Activated naive CD4-positive, alpha-beta T cell treated with anti-CD3 and anti-CD28 coated beads, Interleukin-2, amount 50 U/mL, for 24 hours (primary cell): ENCODE results near the gene LARP1.

Experiments
- H3K27ac Mint-ChIP-seq: one replicate; pipeline ENCODE4 v1.8.0; 2021; ENCODE audit warnings: mild to moderate bottlenecking, mixed read lengths
- H3K27me3 Mint-ChIP-seq: one replicate; pipeline ENCODE4 v1.8.0; 2021; ENCODE audit warnings: mixed read lengths
- H3K36me3 Mint-ChIP-seq: one replicate; pipeline ENCODE4 v1.8.0; 2021; ENCODE audit warnings: mixed read lengths
- H3K4me1 Mint-ChIP-seq: one replicate; pipeline ENCODE4 v1.8.0; 2021; ENCODE audit warnings: mixed read lengths
- H3K4me3 Mint-ChIP-seq: one replicate; pipeline ENCODE4 v1.8.0; 2021; ENCODE audit warnings: mild to moderate bottlenecking, mixed read lengths
- H3K9me3 Mint-ChIP-seq: one replicate; pipeline ENCODE4 v1.8.0; 2021; ENCODE audit warnings: mixed read lengths

Gene LARP1

DNA sequence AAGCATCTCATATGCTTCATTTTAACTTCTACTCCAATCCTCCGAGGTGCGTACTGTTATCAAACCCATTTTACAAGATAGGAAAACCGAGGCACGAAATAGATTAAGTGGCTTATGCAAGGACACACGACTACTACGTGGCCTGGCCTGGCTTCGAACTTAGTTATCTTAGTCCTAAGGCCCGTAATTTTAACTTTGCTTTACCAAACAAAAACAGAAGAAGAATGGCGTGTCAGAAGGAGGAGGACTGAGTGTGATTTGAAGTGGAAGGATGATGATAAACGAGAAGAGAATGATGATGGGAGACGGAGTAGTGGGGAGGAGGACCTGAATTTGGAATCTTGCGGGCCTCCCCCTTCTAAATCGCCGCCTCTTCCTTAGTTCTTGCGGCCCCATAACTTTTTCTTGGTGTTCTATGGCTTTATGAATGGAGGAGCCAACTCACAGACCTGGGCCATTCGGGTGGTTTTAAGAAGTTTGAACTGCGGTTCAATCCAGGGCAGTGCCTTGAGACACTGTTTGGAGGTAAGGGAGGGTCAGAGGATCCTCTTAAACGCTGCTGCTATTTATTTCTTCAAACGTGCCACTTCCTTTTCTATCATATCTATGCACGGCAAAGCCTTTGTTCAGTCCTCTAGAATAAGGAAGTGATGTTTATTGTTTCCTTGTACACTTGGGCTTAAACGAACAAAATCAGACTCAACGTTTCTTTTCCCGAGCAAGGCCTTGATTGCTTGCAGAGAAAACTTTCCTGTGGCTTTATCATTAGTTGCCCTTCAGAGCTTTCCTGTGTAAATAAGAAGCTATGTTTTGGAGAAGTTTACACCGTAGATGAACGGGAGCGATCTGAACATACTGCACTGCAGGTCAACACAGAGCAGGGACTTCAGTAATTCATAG is 104.0 kb downstream of the LARP1 start:
- Mint-ChIP-seq H3K36me3 (no peaks in the 10 kb centered on the region), H3K9me3 (no peaks in the 10 kb centered on the region), H3K4me1 (peaks cover 49% of the 10 kb centered on the region), H3K4me3 (peak overlapping the region; percentile 93), H3K27ac (peak overlapping the region; percentile 98), H3K27me3 (no peaks in the 10 kb centered on the region)

DNA sequence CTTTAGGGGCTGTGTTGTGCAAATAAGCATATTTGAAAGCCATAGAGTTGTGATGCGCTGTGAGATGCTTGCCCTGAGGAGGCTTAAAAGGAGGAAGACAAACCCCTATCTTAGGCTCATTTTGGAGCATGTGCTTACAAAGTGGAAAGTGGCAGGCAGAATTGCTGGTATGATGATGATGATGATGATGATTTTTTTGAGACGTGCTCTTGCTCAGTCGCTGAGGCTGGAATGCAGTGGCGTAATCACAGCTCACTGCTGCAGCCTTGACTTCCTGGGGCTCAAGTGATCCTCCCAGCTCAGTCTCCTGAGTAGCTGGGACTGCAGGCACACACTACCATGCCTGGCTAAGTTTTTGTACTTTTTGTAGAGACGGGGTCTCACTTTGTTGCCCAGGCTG is 104.9 kb downstream of the LARP1 start:
- Mint-ChIP-seq H3K4me1 (peaks cover 54% of the 10 kb centered on the region), H3K27ac (peak overlapping the region; percentile 98)

DNA sequence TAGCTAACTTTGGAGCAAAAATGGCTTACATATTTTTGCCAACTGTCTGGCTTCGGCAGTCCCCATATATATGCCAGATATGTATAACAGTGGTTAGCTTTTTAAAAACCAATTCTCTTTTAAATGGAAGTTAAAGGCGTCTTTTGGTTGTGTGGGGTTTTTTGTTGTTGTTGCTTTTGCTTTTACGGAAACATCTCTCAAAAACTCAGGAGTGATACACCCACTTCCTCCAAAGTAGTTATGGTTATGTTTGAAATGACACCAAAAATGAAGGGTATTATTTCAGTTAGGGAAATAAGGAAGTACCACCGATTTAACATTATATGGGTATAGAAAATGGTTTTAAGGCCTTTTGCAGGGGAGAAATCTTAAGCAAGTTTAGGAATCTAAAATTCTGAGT is 105.6 kb downstream of the LARP1 start:
- H3K9me3 Mint-ChIP-seq, result no peaks in the 10 kb centered on the region
- H3K4me3 Mint-ChIP-seq, result peak overlapping the region; percentile 93
- H3K27ac Mint-ChIP-seq, result peak overlapping the region; percentile 66
- peaks cover 9% of the 10 kb centered on the region for H3K36me3 Mint-ChIP-seq
- peaks cover 61% of the 10 kb centered on the region for H3K4me1 Mint-ChIP-seq
- no peaks in the 10 kb centered on the region for H3K27me3 Mint-ChIP-seq

More for the DNA sequence above, 104.9 kb downstream of the LARP1 start:
- H3K4me3 Mint-ChIP-seq, result peak overlapping the region; percentile 93
- peaks cover 4% of the 10 kb centered on the region for H3K36me3 Mint-ChIP-seq
- H3K27me3 Mint-ChIP-seq, result no peaks in the 10 kb centered on the region
- no peaks in the 10 kb centered on the region for H3K9me3 Mint-ChIP-seq

DNA sequence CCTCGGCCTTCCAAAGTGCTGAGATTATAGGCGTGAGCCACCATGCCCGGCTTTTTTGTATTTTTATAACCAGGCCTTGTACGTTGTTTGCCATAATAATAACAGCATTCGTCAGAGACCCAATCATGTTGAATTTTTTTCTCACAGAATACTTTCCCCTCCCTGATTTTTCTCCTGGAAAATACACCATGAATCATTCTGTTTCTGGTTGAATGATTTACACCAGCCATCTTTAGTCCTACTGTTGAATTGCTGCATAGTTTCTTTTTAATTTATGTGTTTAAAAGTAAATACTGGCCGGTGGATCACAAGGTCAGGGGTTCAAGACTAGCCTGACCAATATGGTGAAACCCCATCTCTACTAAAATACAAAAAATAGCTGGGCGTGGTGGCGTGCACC is 106.8 kb downstream of the LARP1 start:
- peak overlapping the region; percentile 20 for H3K4me3 Mint-ChIP-seq
- no peaks in the 10 kb centered on the region for H3K9me3 Mint-ChIP-seq
- peaks cover 9% of the 10 kb centered on the region for H3K36me3 Mint-ChIP-seq
- no peaks in the 10 kb centered on the region for H3K27me3 Mint-ChIP-seq
- peak overlapping the region; percentile 10 for H3K27ac Mint-ChIP-seq
- H3K4me1 Mint-ChIP-seq, result peaks cover 64% of the 10 kb centered on the region

DNA sequence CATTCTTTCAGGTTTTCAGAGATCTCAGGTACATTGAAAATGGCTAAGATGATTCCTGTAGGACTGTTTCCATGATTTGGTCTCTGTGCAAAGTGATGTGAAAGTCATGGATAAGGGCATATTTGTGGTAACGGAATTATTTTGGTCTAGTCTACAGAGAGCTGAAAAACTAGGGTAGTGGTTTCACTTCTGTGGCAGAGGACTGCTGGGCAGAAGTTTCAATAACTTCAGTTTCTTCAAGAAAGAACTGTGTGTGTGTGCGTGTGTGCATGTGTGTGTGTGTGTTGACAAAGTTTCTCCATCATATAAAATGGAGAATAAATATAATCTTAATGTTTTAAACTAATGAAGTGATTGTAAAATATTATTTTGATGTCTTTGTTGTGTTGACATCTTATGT is 107.6 kb downstream of the LARP1 start:
- Mint-ChIP-seq H3K36me3 (peaks cover 9% of the 10 kb centered on the region), H3K9me3 (no peaks in the 10 kb centered on the region)

GRCh38 chr5:154863291-154864080 is 108.3 kb downstream of the LARP1 start:
- Mint-ChIP-seq H3K4me3 (no peak overlapping the region), H3K27me3 (no peaks in the 10 kb centered on the region), H3K4me1 (peaks cover 68% of the 10 kb centered on the region), H3K9me3 (no peaks in the 10 kb centered on the region), H3K36me3 (peaks cover 9% of the 10 kb centered on the region), H3K27ac (peak overlapping the region; percentile 32)

More for the DNA sequence above, 107.6 kb downstream of the LARP1 start:
- peak overlapping the region; percentile 90 for H3K27ac Mint-ChIP-seq
- peaks cover 66% of the 10 kb centered on the region for H3K4me1 Mint-ChIP-seq
- no peaks in the 10 kb centered on the region for H3K27me3 Mint-ChIP-seq
- H3K4me3 Mint-ChIP-seq, result peak overlapping the region; percentile 20

- no peaks in the 10 kb centered on the region for H3K27me3 Mint-ChIP-seq
- H3K27ac Mint-ChIP-seq, result peak overlapping the region; percentile 55
- H3K9me3 Mint-ChIP-seq, result no peaks in the 10 kb centered on the region
- H3K4me1 Mint-ChIP-seq, result peaks cover 58% of the 10 kb centered on the region
- peaks cover 12% of the 10 kb centered on the region for H3K36me3 Mint-ChIP-seq
- H3K4me3 Mint-ChIP-seq, result peak overlapping the region; percentile 11
Observed at GRCh38 chr5:154865466-154866184, 110.4 kb downstream of the LARP1 start.

- H3K27me3 Mint-ChIP-seq, result no peaks in the 10 kb centered on the region
- no peaks in the 10 kb centered on the region for H3K9me3 Mint-ChIP-seq
- peak overlapping the region; percentile 56 for H3K27ac Mint-ChIP-seq
- H3K4me1 Mint-ChIP-seq, result peaks cover 47% of the 10 kb centered on the region
- H3K36me3 Mint-ChIP-seq, result peaks cover 19% of the 10 kb centered on the region
- H3K4me3 Mint-ChIP-seq, result no peak overlapping the region
Observed at GRCh38 chr5:154866841-154867240, 111.7 kb downstream of the LARP1 start.
